OCI-M2 (cell line): Measurements from ENCODE around the gene STARD8.

Experiments used
- DNase-seq: peaks from one replicate; lab custom pipeline; 2025; ENCODE audit not compliant: unreplicated experiment; lab: John Stamatoyannopoulos, UW

STARD8 gene

DNA sequence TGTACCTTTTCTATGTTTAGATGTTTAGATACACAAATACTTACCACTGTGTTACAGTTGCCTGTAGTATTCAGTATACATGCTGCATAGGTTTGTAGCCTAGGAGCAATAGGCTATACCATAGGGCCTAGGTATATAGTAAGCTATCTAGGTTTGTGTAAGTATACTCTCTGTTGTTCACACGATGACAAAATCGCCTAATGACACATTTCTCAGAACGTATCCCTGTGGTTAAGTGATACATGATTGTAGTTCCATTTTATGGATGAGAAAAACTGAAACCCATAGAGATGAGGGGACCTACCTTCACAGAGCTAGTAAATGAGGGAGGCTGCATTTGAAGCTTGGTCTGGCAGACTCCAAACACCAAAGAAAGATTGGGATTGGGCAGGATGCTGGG, 102.0 kb downstream of the STARD8 start:
- no peak for DNase-seq

DNA sequence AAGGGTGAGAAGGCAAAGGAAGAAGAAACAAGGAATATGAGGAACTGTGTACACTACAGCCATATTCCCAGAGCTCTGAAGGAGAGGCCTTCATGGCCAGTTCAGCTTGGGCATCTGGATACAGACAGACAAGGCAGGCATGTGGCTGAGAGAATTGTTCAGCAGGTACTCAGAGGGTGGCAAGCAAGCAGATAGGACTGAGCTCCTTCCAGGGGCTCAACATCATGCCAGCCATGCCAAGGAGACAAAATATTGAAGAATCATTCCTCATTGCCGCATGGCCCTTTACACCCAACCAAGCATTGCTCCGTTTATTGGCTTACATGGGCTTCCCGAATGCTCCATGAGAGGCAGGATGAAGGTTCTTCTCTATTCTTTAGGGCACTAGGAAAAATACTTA, 102.8 kb downstream of the STARD8 start:
- DNase-seq = no peak

DNA sequence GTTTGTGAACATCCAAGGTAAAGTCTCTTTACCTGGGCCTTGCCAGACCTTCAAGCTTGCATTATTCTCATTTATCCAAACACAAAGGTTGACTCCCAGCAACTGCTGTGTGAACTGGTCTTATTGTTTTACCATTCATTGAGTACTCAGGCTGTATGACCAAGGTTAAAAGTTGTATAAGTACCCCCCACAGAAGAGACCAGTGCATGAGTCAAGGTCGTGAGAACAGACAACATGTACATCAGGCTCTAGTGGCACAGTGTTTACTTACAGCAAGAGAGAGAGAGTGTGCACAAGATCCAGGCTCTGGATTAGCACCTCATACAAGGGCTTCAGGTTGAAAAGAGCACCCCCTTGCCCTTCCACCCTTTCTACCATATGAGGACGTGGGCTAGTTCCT, 103.9 kb downstream of the STARD8 start:
- DNase-seq = no peak

DNA sequence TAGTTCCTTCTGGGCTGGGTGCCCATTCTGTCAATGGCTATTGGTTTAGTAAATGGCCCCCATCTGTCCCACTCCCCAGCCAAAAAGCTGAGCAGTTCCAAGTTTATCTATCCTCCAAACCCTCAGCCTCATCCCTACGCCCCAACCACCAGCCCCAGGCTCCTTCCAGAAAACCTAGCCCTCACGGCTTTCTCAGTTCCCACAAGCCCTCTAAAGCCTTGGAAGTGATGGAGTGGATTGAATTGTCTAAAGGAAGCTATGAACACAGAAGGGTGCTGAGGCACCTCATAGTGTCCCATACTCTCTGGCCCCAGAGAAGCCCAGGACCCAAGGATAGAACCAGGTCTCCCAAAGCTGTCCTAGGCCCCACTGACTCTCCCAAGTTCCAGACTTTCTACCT, 105.8 kb downstream of the STARD8 start:
- DNase-seq = no peak

DNA sequence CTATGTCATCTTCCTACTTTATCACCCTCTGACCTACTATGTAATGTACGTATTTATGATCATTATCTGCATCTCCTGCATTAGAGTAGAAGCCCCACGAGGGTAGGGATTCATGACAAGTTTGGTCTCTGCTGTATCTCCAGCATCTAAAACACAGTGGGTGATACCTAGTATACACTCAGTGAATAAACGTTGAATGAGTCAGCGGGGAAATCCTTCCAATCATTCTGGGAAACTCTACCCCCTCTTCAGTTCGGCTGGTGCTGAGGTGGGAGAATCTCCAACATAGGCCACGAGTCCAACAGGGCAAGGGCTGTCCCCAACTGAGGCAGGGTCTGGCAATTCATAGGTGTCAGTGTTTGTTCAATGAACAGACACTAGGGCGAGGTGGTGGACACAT, 106.9 kb downstream of the STARD8 start:
- DNase-seq = no peak

DNA sequence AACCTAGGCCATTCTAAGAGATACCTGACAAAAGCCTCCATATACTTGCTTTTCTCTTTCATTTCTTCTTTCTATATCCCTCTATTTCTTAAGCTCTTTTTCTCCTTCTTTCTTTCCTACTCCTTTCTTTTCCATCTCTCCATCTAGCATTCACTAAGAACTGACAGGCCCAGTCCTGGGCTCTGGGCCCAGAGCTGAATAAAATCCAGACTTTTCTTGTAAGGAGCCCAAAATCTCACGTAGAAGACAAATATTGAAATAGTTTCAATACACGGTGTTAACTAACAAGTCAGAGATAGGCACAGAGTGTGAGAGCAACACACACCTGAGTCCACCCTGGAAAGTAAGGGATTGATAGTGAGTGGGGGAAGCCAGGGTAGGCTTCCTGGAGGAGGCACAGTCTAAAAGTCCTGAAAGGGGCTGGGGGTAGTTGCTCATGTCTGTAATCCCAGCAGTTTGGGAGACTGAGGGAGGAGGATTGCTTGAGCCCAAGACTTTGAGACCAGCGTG, 108.2 kb downstream of the STARD8 start:
- no peak for DNase-seq

DNA sequence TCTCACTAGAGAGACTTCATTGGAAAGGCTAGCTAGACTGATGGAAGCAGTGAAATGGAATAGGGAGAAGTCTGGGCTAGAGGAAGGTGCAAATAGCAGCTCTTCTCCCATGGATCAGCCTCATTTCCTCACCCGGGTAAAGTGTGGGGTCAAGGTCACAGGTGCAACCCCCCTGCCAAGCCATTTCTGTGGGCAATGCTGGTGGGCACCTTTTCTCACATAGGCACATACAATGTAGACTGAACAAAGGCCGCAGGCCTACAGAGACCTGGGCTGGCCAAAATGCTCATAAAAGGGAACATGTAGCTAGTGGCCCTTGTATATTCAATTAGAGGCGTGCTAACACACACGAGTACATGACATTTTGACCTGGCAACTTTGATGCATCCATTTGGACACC, 109.9 kb downstream of the STARD8 start:
- no peak for DNase-seq

DNA sequence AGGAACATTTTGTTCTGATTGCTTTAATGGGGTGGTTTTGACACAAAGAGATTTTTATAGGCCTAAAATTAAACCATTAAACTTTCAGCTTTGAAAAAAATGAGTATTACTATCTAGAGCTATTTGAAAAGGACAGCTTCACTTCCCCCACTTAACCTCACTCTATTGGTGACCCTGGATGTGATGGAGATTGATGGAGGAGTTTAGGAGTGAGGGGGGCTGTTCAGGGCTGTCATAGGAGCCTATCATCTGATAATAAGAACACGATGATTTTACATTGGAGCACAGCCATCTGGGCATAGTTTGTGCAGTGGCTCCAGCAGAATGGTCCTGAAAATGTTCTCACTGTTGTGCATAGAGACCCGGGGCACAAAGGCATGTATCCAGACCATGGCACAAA, 110.3 kb downstream of the STARD8 start:
- DNase-seq = no peak

DNA sequence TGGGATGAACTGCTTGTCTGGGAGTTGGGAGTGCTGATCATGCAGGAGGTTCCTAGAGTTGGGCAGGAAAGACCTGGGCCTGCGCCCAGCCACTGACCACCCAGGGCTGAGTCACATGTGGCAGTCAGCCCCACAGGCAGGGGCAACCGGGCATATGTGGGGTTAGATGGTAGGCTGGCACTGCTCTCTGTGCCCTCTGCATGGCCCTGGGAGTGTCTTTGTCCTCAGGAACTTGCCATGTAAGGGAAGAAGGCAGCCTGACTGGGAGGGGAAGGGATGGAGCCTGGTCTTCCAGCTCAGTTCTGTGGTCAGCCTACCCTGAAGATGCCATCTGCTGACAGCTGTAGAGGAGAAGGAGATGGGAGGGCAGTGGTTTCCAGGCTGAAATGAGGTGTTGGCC, 111.2 kb downstream of the STARD8 start:
- no peak for DNase-seq

DNA sequence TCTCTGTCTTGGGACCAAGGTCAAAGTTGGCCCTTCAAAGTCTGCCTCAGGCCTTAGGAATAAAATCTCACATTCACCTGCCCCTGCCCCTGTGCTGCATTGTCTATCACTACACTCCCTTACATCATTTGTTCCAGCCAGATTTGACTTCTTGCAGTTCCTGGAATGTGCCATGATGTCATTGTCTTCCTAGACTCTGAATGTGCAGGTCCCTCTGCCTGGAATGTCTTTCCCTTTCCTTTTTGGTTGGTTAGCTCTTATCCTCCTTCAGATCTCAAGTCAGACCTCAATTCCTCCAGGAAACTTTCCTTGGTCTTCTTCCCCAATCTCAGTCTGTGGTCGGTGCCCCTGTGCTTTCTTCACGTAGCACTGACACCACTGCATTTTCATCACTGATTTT, 113.6 kb downstream of the STARD8 start:
- no peak for DNase-seq

DNA sequence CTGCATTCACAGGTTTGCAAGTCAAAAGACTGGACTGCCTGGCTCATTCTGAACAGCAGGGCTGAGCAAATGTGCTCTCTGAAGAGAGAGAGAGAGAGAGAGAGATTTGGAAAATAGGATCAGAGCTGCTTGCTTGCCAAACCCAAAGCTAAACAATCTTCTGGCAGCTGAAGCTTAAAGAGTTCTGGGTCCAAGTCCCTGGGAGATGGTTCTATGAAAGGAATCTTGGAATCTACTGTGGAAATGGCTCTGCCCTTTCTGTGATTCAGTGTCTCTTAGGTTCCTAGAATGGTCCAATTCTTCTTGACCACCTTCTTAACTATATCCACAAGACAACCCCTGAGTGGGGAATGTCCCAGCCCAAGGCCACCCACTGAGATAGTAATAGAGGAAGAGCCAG, 115.3 kb downstream of the STARD8 start:
- no peak for DNase-seq

DNA sequence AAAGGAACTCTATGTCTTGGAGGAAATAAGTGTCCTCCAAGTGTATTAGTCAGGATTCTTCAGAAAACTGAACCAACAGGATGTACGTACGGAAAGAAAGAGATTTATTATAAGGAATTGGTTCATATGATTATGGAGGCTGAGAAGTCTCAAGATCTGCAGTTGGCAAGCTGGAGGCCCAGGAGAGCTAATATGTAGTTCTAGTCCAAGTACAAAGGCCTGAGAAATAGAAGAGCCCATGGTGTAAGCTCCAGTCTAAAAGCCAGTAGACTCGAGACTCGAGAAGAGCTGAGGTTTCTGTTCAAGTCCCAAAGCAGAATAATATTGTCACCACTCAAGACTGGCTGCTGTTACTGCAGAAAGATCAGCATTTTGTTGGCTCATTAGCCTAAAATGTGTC, 116.0 kb downstream of the STARD8 start:
- DNase-seq = no peak
